IMR-90 (cell line): ENCODE results near the gene PITPNC1. TPM values are rescaled to one million over a fixed set of nuclear protein-coding genes. Genes with fewer than 3 reads are reported as not detected.

Experiments
- ATAC-seq: fragments of 200-7000 bp; cut with Tn5 transposase; 2 replicates; pipeline ENCODE4 v1.9.1; 2020; ENCODE audit warnings: low read depth, mild to moderate bottlenecking, moderate library complexity
- BruUV-seq: library from RNA; stranded (reverse); fragments of 400-500 nt; replicated peaks from 2 replicates; lab custom pipeline; 2021; lab: Mats Ljungman, UMichigan
- CTCF ChIA-PET: fragments of 300-600 bp; formaldehyde crosslinking; extraction: SDS; loops from one replicate; lab custom pipeline; 2021; ENCODE audit warnings: antibody characterized with exemption; lab: Yijun Ruan, JAX
- POLR2A ChIA-PET: fragments of 300-600 bp; sonication (Branson Sonifier 250); formaldehyde crosslinking; loops from one replicate; lab custom pipeline; 2022; ENCODE audit warnings: antibody characterized with exemption; ENCODE audit not compliant: unreplicated experiment; lab: Charles Lee
- DNase-seq: peaks from one replicate; pipeline ENCODE4 v3.0.0; 2013
- H2AFZ ChIP-seq: replicated peaks from 2 replicates; pipeline ENCODE3; 2013; ENCODE audit warnings: low read length, mild to moderate bottlenecking; ENCODE audit not compliant: poor library complexity
- H2AK5ac ChIP-seq: 2 replicates; pipeline ENCODE4 v1.6.1; 2013; ENCODE audit warnings: low read depth, low read length, inconsistent platforms
- H2AK9ac ChIP-seq: replicated peaks from 2 replicates; pipeline ENCODE3; 2013; ENCODE audit warnings: mild to moderate bottlenecking, low read depth, low read length, moderate library complexity; ENCODE audit not compliant: poor library complexity
- H2BK120ac ChIP-seq: 2 replicates; pipeline ENCODE4 v1.6.1; 2013; ENCODE audit warnings: low read depth, low read length, inconsistent platforms
- H2BK15ac ChIP-seq: 3 replicates; pipeline ENCODE4 v1.6.1; 2013; ENCODE audit warnings: low read depth, low read length, inconsistent platforms
- H2BK20ac ChIP-seq: 2 replicates; pipeline ENCODE4 v1.6.1; 2013; ENCODE audit warnings: low read depth, mild to moderate bottlenecking, inconsistent platforms, low read length, moderate library complexity
- H2BK5ac ChIP-seq: 2 replicates; pipeline ENCODE4 v1.6.1; 2013; ENCODE audit warnings: mild to moderate bottlenecking, low read depth, low read length, inconsistent platforms; ENCODE audit not compliant: poor library complexity, severe bottlenecking
- H3K14ac ChIP-seq: replicated peaks from 2 replicates; pipeline ENCODE4 v1.6.1; 2013; ENCODE audit warnings: low read depth, low read length, inconsistent platforms
- H3K18ac ChIP-seq: 2 replicates; pipeline ENCODE4 v1.6.1; 2013; ENCODE audit warnings: low read depth, low read length, control low read depth
- H3K23ac ChIP-seq: 2 replicates; pipeline ENCODE4 v1.6.1; 2013; ENCODE audit warnings: low read depth, low read length, inconsistent platforms
- H3K27ac ChIP-seq: 2 replicates; pipeline ENCODE4 v1.5.1; 2013; ENCODE audit warnings: mild to moderate bottlenecking, control low read depth, low read length; ENCODE audit not compliant: insufficient read depth
- H3K27me3 ChIP-seq: 2 replicates; pipeline ENCODE4 v1.6.1; 2013; ENCODE audit warnings: low read length; ENCODE audit not compliant: control insufficient read depth, insufficient read depth
- H3K36me3 ChIP-seq: 2 replicates; pipeline ENCODE4 v1.6.1; 2013; ENCODE audit warnings: low read length, mixed read lengths; ENCODE audit not compliant: control insufficient read depth, insufficient read depth
- H3K4ac ChIP-seq: 2 replicates; pipeline ENCODE4 v1.6.1; 2013; ENCODE audit warnings: low read depth, low read length, inconsistent platforms
- H3K4me1 ChIP-seq: 2 replicates; pipeline ENCODE4 v1.6.1; 2013; ENCODE audit warnings: low read length, mixed read lengths; ENCODE audit not compliant: control insufficient read depth, insufficient read depth
- H3K4me2 ChIP-seq: 2 replicates; pipeline ENCODE4 v1.6.1; 2013; ENCODE audit warnings: low read depth, mild to moderate bottlenecking, control low read depth, low read length, moderate library complexity
- H3K4me3 ChIP-seq: 2 replicates; pipeline ENCODE4 v1.5.1; 2013; ENCODE audit warnings: low read depth, mild to moderate bottlenecking, control low read depth, low read length, moderate library complexity; ENCODE audit not compliant: insufficient read depth
- H3K56ac ChIP-seq: 2 replicates; pipeline ENCODE4 v1.6.1; 2013; ENCODE audit warnings: low read length, inconsistent platforms; ENCODE audit not compliant: insufficient read depth; ENCODE audit errors: extremely low read depth
- H3K79me1 ChIP-seq, 2 experiments: 2 replicates each; pipeline ENCODE4 v1.6.1; 2013; ENCODE audit warnings: low read length in 2 of 2, inconsistent platforms in 1 of 2, low read depth in 1 of 2
- H3K9ac ChIP-seq: 2 replicates; pipeline ENCODE4 v1.6.1; 2013; ENCODE audit warnings: low read depth, low read length, control low read depth
- H3K9me1 ChIP-seq: 2 replicates; pipeline ENCODE4 v1.6.1; 2013; ENCODE audit warnings: low read length, inconsistent platforms; ENCODE audit not compliant: insufficient read depth
- H3K9me3 ChIP-seq: 2 replicates; pipeline ENCODE4 v1.6.1; 2013; ENCODE audit warnings: low read length; ENCODE audit not compliant: control insufficient read depth, insufficient read depth
- H4K20me1 ChIP-seq: 2 replicates; pipeline ENCODE4 v1.6.1; 2013; ENCODE audit warnings: low read length, inconsistent platforms; ENCODE audit not compliant: insufficient read depth
- H4K5ac ChIP-seq: 2 replicates; pipeline ENCODE4 v1.6.1; 2013; ENCODE audit warnings: mild to moderate bottlenecking, low read depth, low read length, control low read depth
- H4K8ac ChIP-seq, 2 experiments: 2 replicates each; pipeline ENCODE4 v1.6.1; 2013; ENCODE audit warnings: low read depth in 2 of 2, low read length in 2 of 2, control low read depth in 1 of 2, inconsistent platforms in 1 of 2
- H4K91ac ChIP-seq: 2 replicates; pipeline ENCODE4 v1.6.1; 2013; ENCODE audit warnings: low read depth, low read length, inconsistent platforms; ENCODE audit not compliant: insufficient read depth
- BHLHE40 ChIP-seq: fragments of 150-350 bp; IDR thresholded peaks from 2 replicates; pipeline ENCODE4 v1.6.1; 2016; ENCODE audit warnings: mild to moderate bottlenecking, low read depth, low read length
- CEBPB ChIP-seq: IDR thresholded peaks from 2 replicates; pipeline ENCODE4 v1.6.1; 2012; ENCODE audit warnings: low read depth, low read length, improper control_type of control experiment
- CHD1 ChIP-seq: IDR thresholded peaks from 2 replicates; pipeline ENCODE4 v1.6.1; 2012; ENCODE audit warnings: low read depth, low read length, improper control_type of control experiment
- CTCF ChIP-seq: conservative IDR thresholded peaks from 2 replicates; pipeline ENCODE4 v1.5.1; 2012; ENCODE audit warnings: mild to moderate bottlenecking, low read depth, low read length, improper control_type of control experiment
- ELK1 ChIP-seq: fragments of 150-350 bp; IDR thresholded peaks from 2 replicates; pipeline ENCODE4 v1.6.1; 2016; ENCODE audit warnings: low read depth, mild to moderate bottlenecking, low read length, moderate library complexity, borderline replicate concordance
- FOS ChIP-seq: fragments of 150-350 bp; IDR thresholded peaks from 2 replicates; pipeline ENCODE4 v1.6.1; 2016; ENCODE audit warnings: low read depth, low read length
- MAFK ChIP-seq: IDR thresholded peaks from 2 replicates; pipeline ENCODE4 v1.6.1; 2012; ENCODE audit warnings: low read depth, low read length, improper control_type of control experiment
- MAZ ChIP-seq: IDR thresholded peaks from 2 replicates; pipeline ENCODE4 v1.6.1; 2012; ENCODE audit warnings: low read depth, mild to moderate bottlenecking, low read length, improper control_type of control experiment, moderate library complexity, borderline replicate concordance
- MXI1 ChIP-seq: IDR thresholded peaks from 2 replicates; pipeline ENCODE4 v1.6.1; 2012; ENCODE audit warnings: low read depth, mild to moderate bottlenecking, low read length, moderate library complexity, borderline replicate concordance
- NFE2L2 ChIP-seq: fragments of 150-350 bp; IDR thresholded peaks from 2 replicates; pipeline ENCODE4 v1.6.1; 2016; ENCODE audit warnings: low read depth, mild to moderate bottlenecking, low read length
- POLR2A ChIP-seq: IDR thresholded peaks from 2 replicates; pipeline ENCODE4 v1.6.1; 2012; ENCODE audit warnings: mild to moderate bottlenecking, low read depth, low read length
- RAD21 ChIP-seq: IDR thresholded peaks from 2 replicates; pipeline ENCODE4 v1.6.1; 2012; ENCODE audit warnings: low read length, improper control_type of control experiment
- RCOR1 ChIP-seq: IDR thresholded peaks from 2 replicates; pipeline ENCODE4 v1.6.1; 2012; ENCODE audit warnings: mild to moderate bottlenecking, low read length, improper control_type of control experiment; ENCODE audit not compliant: insufficient replicate concordance
- RFX5 ChIP-seq: IDR thresholded peaks from 2 replicates; pipeline ENCODE4 v1.8.0; 2012; ENCODE audit warnings: low read depth, mild to moderate bottlenecking, low read length, moderate library complexity
- SMC3 ChIP-seq: fragments of 150-350 bp; IDR thresholded peaks from 2 replicates; pipeline ENCODE4 v1.6.1; 2016; ENCODE audit warnings: low read depth, mild to moderate bottlenecking, antibody characterized with exemption, low read length, moderate library complexity
- USF2 ChIP-seq: fragments of 150-350 bp; IDR thresholded peaks from 2 replicates; pipeline ENCODE4 v1.6.1; 2017; ENCODE audit warnings: mild to moderate bottlenecking, antibody characterized with exemption, low read length, low read depth
- WGBS, 2 experiments: methylation state at CpG; one replicate each; pipeline versions ENCODE4 v1.1.5 to v1.1.7; 2013; ENCODE audit warnings: missing lambda C conversion rate in 2 of 2; ENCODE audit not compliant: insufficient read length in 1 of 2; ENCODE audit errors: extremely low coverage in 2 of 2; 5-methylcytosine and 5-hydroxymethylcytosine counted together
- dilution Hi-C: fragments of 300-500 bp; cut with HindIII; formaldehyde crosslinking; loops from one replicate; pipeline ENCODE4 v1.14.3; 2018; ENCODE audit warnings: low sequenced_read_pairs; ENCODE audit not compliant: unreplicated experiment
- in situ Hi-C: fragments of 300-500 bp; cut with MboI; formaldehyde crosslinking; loops from 3 replicates; pipeline ENCODE4 v1.14.3; 2019; ENCODE audit warnings: low sequenced_read_pairs, inconsistent platforms, mixed read lengths
- intact Hi-C: fragments of 100-400 bp; cut with micrococcal nuclease; formaldehyde crosslinking; loops from 2 replicates; pipeline ENCODE4 v1.10.0; 2022
- polyA plus RNA-seq, 3 experiments: library from polyadenylated mRNA; depleted of rRNA; stranded (reverse); fragments of >200 nt; gene quantifications; 2 replicates each; pipeline ENCODE4 v1.2.3, GENCODE V29; 2012; ENCODE audit warnings: low replicate concordance in 1 of 3
- total RNA-seq: library from RNA; depleted of rRNA; stranded (reverse); fragments of >200 nt; gene quantifications from 2 replicates; pipeline ENCODE4 v1.2.3, GENCODE V29; 2012

Gene PITPNC1
- total and polyA plus RNA-seq, 2 of the 4 experiments (the other 2 are of a cell fraction): 4.1 TPM

GRCh38 chr17:67353161-67353560 lies 23.9 kb upstream of the PITPNC1 start:
- H2AFZ ChIP-seq: no peak overlapping the region
- no peaks in the 10 kb centered on the region for H3K4me1 ChIP-seq
- H3K4me3 ChIP-seq: no peak overlapping the region
- no peak overlapping the region for H2BK15ac ChIP-seq
- H3K27me3 ChIP-seq: no peaks in the 10 kb centered on the region
- H3K27ac ChIP-seq: no peak overlapping the region
- no peak overlapping the region for H3K9ac ChIP-seq
- H3K9me1 ChIP-seq: peaks cover 3% of the 10 kb centered on the region; the same call in 1 of the 2 replicates
- DNase-seq (no peak), ATAC-seq (no peak)
- no peak overlapping the region for H3K56ac ChIP-seq
- H3K79me1 ChIP-seq: peaks cover 44 to 48% of the 10 kb centered on the region in 2 experiments
- H4K91ac ChIP-seq: no peak overlapping the region
- BruUV-seq: no TSS peak
- H4K8ac ChIP-seq: no peak overlapping the region
- no peak overlapping the region for H2AK5ac ChIP-seq
- ChIA-PET CTCF (no interaction called here), POLR2A (no interaction called here)
- no peak overlapping the region for H4K5ac ChIP-seq
- TF ChIP-seq BHLHE40 (no peak), MXI1 (no peak), CHD1 (no peak), MAZ (no peak), POLR2A (no peak), USF2 (no peak), RAD21 (no peak), RCOR1 (no peak), RFX5 (no peak), SMC3 (no peak), CEBPB (no peak), NFE2L2 (no peak), ELK1 (no peak), MAFK (no peak), FOS (no peak), CTCF (no peak)
- no peak overlapping the region for H2AK9ac ChIP-seq
- H3K4me2 ChIP-seq: no peak overlapping the region
- dilution Hi-C loops (no loop called here), in situ Hi-C loops (no loop called here), intact Hi-C loops (no loop called here)
- H3K23ac ChIP-seq: no peak overlapping the region
- H2BK5ac ChIP-seq: no peak overlapping the region
- H3K14ac ChIP-seq: no peak overlapping the region
- no peak overlapping the region for H3K18ac ChIP-seq
- peaks cover 11% of the 10 kb centered on the region for H4K20me1 ChIP-seq
- H2BK120ac ChIP-seq: no peak overlapping the region
- H3K36me3 ChIP-seq: peaks cover 42% of the 10 kb centered on the region
- 100% methylated on average over 2 of the region's 10 CpGs; no CpG with 5 or more reads in 1 of the 2 experiments for WGBS, 2 experiments
- no peaks in the 10 kb centered on the region for H3K9me3 ChIP-seq
- no peak overlapping the region for H3K4ac ChIP-seq
- H2BK20ac ChIP-seq: no peak overlapping the region
